Mesothelial cell of epicardium (in vitro differentiated cells): Measurements from ENCODE around the gene ATP6V0D1. TPM values are rescaled to one million over a fixed set of nuclear protein-coding genes. Genes with fewer than 3 reads are reported as not detected.

Experiments used
- DNase-seq, 2 experiments: peaks; one replicate each; pipeline ENCODE4 v3.0.0; 2021; ENCODE audit warnings: low spot score in 2 of 2; ENCODE audit not compliant: unreplicated experiment in 2 of 2
- H3K27ac Mint-ChIP-seq: 2 replicates; pipeline ENCODE4 v1.8.0; 2021; ENCODE audit warnings: mixed read lengths
- H3K27me3 Mint-ChIP-seq: 2 replicates; pipeline ENCODE4 v1.8.0; 2021; ENCODE audit warnings: low read depth, mixed read lengths
- H3K36me3 Mint-ChIP-seq: 2 replicates; pipeline ENCODE4 v1.8.0; 2021; ENCODE audit warnings: mixed read lengths
- H3K4me1 Mint-ChIP-seq: 2 replicates; pipeline ENCODE4 v1.8.0; 2021; ENCODE audit warnings: mixed read lengths
- H3K4me3 Mint-ChIP-seq: 2 replicates; pipeline ENCODE4 v1.8.0; 2021; ENCODE audit warnings: mild to moderate bottlenecking, moderate library complexity, mixed read lengths
- H3K9me3 Mint-ChIP-seq: 2 replicates; pipeline ENCODE4 v1.8.0; 2021; ENCODE audit warnings: mixed read lengths
- total RNA-seq: library from RNA; stranded (reverse); gene quantifications from 3 replicates; pipeline ENCODE4 v1.2.1, GENCODE V29; 2021
- TF ChIP-seq, protein P1 (sequence below): fragments of 200-600 bp; sonication (generic); IDR thresholded peaks from one replicate; pipeline ENCODE4 v1.5.0; 2021; ENCODE audit warnings: antibody characterized with exemption; ENCODE audit not compliant: unreplicated experiment

The ATP6V0D1 gene
- total RNA-seq, 1 donor from 2014 or later: 53.7 TPM

DNA sequence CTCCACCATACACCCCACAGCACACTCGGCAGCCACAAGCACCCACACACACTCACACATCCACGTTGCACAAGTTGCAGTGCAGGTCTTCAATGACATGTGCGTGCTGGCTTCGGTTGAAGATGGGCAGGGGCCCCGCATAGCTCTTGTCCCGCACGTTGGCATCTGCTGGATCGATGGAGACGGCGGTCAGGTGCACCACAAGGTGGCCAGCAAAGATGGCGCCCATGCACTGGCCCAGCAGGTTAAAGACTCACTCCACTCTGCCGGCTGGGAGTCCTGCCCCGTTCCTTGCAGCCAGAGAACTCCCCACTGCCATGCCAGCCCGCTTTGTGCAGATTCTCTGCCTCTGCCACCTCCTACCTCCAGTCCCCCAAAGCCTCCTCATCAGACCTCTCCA lies 80.1 kb downstream of the ATP6V0D1 start:
- no peak overlapping the region for H3K27ac Mint-ChIP-seq
- DNase-seq: no peak
- no peak overlapping the region for H3K4me3 Mint-ChIP-seq
- TF ChIP-seq, protein P1, sequence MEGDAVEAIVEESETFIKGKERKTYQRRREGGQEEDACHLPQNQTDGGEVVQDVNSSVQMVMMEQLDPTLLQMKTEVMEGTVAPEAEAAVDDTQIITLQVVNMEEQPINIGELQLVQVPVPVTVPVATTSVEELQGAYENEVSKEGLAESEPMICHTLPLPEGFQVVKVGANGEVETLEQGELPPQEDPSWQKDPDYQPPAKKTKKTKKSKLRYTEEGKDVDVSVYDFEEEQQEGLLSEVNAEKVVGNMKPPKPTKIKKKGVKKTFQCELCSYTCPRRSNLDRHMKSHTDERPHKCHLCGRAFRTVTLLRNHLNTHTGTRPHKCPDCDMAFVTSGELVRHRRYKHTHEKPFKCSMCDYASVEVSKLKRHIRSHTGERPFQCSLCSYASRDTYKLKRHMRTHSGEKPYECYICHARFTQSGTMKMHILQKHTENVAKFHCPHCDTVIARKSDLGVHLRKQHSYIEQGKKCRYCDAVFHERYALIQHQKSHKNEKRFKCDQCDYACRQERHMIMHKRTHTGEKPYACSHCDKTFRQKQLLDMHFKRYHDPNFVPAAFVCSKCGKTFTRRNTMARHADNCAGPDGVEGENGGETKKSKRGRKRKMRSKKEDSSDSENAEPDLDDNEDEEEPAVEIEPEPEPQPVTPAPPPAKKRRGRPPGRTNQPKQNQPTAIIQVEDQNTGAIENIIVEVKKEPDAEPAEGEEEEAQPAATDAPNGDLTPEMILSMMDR: no peak
- no peaks in the 10 kb centered on the region for H3K36me3 Mint-ChIP-seq
- no peaks in the 10 kb centered on the region for H3K9me3 Mint-ChIP-seq
- H3K4me1 Mint-ChIP-seq: peaks cover 34% of the 10 kb centered on the region
- peaks cover 7% of the 10 kb centered on the region for H3K27me3 Mint-ChIP-seq

DNA sequence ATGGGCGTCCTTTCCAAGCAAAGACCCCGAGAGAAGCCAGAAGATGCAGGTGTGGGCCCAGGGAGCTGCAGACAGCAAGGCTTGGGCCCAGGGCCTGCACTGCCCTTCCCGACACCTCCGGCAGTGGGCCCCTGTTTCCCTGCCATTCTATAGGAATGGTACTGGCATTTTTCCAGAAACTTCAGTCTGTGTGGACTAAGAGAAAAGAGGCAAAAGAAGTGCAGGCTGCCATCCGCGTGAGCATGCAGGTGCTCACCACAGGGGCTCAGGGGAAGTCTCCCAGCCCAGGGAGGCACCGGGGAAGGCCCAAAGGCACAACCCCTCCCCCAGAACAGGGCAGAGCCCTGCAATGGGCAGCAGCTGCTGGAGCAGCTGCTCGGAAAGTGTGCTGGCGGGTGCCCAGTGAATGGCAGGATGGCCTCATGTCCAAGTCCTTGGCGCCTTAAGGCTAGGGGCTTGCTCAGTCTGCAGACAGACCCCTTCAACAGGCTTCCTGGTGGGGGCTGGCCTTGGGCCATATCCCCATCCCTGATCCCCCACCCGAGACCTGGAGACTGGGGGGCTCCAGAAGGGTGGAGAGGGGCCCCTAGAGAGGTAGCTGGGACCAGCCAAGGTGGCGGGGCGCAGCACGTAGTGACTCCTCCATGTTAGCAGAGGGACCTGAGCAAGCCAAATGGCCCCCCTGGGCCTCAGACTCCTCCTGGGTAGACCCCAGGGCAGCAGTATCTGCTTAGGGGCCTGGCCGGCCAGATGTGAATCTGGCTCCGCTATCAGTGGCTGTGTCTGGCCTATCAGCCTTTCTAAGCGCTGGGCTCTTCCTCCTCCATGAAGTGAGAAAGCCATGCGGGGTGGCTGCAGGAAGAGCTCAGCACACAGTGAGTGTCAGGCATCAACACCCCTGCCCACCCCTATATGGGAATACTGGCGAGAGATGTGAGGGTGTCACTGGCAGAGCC lies 80.9 kb downstream of the ATP6V0D1 start:
- no peak for DNase-seq
- TF ChIP-seq, protein P1: no peak
- no peak overlapping the region for H3K27ac Mint-ChIP-seq
- peaks cover 30% of the 10 kb centered on the region for H3K4me1 Mint-ChIP-seq
- no peak overlapping the region for H3K4me3 Mint-ChIP-seq
- peaks cover 16% of the 10 kb centered on the region for H3K27me3 Mint-ChIP-seq
- H3K36me3 Mint-ChIP-seq: no peaks in the 10 kb centered on the region
- no peaks in the 10 kb centered on the region for H3K9me3 Mint-ChIP-seq

DNA sequence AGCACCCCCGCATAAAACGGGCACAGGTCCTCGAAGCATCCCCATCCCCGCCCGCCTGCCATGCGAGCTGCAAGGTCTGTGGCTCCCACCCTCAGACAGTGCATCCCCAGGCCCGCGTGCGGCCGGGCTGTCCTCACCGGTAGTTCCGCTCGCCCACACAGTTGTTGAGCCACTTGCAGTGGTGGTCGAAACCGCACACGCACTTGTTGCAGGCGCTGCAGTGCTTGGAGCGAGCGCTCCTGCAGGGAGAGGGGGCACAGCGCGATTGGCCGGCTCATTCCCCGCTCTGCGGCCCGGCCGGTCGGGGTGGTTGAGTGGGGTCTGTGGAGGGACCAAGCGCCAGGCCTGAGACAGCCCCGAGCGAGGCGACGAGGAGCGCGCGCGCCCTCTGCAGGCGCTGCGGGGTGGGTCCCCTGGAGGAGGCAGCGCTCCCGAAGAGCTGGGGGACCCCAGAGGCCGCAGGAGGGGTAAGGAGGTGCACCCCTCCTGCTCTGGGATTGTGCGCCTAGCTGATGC lies 81.7 kb downstream of the ATP6V0D1 start:
- peaks cover 23% of the 10 kb centered on the region for H3K4me1 Mint-ChIP-seq
- no peaks in the 10 kb centered on the region for H3K9me3 Mint-ChIP-seq
- TF ChIP-seq, protein P1: peak; percentile 70
- H3K4me3 Mint-ChIP-seq: no peak overlapping the region
- no peak overlapping the region for H3K27ac Mint-ChIP-seq
- H3K36me3 Mint-ChIP-seq: no peaks in the 10 kb centered on the region
- peaks cover 21% of the 10 kb centered on the region for H3K27me3 Mint-ChIP-seq
- peak; percentile 46 to 81 for DNase-seq

DNA sequence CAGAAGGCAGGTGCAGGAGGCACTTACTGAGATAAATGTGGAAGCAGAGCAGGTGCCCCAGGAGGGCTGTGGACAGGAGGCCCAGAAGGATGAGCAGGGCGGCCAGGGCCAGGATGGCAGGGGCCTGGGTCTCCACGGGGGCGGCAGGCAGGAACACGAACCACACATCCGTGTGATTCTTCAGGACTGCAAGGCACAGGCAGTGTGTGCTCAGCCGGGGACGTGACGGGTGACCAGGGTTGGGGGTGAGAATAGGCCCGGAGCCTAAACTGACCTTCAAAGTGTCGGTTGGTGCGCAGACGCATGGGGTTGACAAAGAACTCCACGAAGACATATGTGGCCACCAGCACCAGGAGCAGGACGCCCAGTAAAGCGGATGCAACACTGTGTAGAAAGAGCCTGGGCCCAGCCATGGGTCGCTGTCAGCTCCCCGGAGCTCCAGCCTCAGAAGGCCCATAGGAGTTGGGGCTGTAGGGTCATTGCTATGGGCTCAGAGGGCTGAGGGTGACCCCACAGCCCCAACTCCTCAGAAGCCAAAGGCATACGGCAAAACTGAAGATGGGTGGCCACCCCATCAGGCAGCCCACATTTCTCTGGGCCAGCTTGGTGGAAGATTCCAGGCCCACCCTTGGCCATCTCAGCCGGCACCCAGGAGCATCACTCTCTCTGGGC lies 82.3 kb downstream of the ATP6V0D1 start:
- Mint-ChIP-seq H3K9me3 (no peaks in the 10 kb centered on the region), H3K27ac (no peak overlapping the region), H3K27me3 (peaks cover 26% of the 10 kb centered on the region), H3K4me3 (no peak overlapping the region), H3K4me1 (peaks cover 22% of the 10 kb centered on the region), H3K36me3 (no peaks in the 10 kb centered on the region)
- DNase-seq: no peak
- TF ChIP-seq, protein P1: no peak

DNA sequence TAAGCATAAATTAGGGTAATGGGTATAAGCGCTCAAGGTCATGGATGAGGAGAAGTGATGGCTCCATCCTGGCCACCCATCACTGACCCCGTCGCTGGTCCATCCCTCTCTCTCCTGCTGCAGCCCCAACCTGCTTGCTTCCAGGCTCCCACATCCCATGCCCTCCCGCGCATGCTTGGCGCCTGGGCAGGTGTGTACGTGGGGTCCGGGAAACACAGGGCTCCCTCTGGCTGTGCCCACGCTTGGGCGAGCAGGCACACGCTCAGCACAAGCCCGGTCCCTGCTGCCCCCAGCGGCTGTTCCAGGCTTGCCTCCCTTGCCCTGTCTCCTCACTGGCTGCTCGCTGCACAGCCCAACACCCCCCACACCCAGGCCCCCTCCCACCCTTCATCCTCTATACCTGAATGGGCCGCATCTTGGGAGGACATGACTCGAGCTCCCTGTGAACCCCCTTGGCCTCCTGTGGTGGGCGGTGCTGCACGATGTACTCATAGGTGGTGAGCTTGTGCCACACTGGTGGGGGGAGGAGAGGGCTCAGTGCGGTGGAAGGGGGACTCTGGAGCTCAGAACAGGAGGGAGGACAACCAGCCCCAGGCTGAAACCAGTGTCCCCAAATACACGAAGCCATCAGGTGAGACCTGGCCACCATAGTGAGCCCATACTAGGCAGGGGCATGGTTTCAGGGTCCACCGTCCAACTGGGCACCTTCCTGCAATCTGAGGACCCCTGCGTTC lies 83.0 kb downstream of the ATP6V0D1 start:
- H3K27me3 Mint-ChIP-seq: peaks cover 32% of the 10 kb centered on the region
- H3K9me3 Mint-ChIP-seq: no peaks in the 10 kb centered on the region
- no peak for DNase-seq
- H3K36me3 Mint-ChIP-seq: no peaks in the 10 kb centered on the region
- TF ChIP-seq, protein P1: no peak
- no peak overlapping the region for H3K27ac Mint-ChIP-seq
- H3K4me3 Mint-ChIP-seq: no peak overlapping the region
- peaks cover 20% of the 10 kb centered on the region for H3K4me1 Mint-ChIP-seq
